Measurements from ENCODE around the gene DBH.

Gene DBH

GRCh38 chr9:133657120-133657661, 21.0 kb downstream of the DBH start:
- TF ChIP-seq SIN3A (IDR thresholded peaks at IDR 0.05; ENCODE audit: borderline replicate concordance, insufficient read depth, low read length) (no peak), REST (IDR thresholded peaks at IDR 0.05; ENCODE audit: insufficient read depth in 1 of 2, low read depth in 2 of 2, low read length in 2 of 2) (no peak), FOXP2 (optimal IDR thresholded peaks at IDR 0.05; ENCODE audit: borderline replicate concordance, extremely low read depth, extremely low read length, insufficient read depth) (no peak), POLR2AphosphoS5 (IDR thresholded peaks at IDR 0.05; ENCODE audit: low read depth, low read length) (no peak), TAF1 (IDR thresholded peaks at IDR 0.05; ENCODE audit: borderline replicate concordance, insufficient read depth, low read length) (no peak)

DNA sequence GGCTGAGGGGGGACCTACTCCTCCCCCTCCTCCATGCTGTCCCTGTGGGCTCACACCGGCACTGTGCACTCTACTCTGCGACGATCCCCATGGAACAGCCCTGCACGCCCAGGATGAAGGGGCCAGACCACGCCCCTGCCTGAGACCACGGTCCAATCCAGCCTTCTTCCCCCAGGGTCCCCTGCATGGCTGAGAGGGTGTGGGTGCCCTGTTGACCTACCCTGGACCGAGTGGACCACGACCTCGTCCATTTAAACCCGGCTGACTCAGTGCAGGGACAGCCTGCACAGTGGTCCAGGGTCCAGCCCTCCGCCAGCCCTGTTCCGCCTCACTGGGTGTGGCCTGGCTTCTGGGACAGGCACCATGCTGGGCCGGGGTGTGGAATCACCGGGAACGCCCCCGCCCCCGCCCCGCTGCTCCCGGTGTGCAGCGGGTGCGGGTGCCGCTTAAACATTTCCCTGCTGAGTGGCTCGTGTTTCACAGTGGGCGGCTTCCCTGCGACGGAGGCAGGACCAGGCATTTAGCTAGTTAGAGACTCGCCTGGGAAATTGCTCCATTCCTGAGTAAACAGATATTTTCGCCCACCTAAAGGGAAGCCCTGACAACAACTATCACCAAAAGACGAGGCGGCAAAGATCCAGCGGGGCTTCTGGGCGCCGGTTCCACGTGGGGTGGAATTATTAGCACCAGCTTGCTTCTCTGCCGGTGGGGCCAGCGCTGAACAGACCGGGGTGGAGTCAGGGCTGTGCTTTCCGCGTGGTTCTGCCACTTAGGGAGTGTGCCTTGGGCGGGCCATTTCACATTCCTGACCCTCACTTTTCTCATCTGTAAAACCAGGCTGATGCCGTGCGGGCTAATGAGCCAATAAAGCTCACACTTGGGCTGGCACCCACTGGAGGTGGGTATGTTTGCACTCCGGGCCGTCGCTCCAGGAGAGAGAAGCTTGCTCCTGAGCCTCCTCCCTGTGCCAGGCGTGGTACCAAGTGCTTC, 22.6 kb downstream of the DBH start:
- no peak for TF ChIP-seq FOXP2 (optimal IDR thresholded peaks at IDR 0.05; ENCODE audit: borderline replicate concordance, extremely low read depth, extremely low read length, insufficient read depth)
- TF ChIP-seq REST (IDR thresholded peaks at IDR 0.05; ENCODE audit: insufficient read depth in 1 of 2, low read depth in 2 of 2, low read length in 2 of 2), result no peak
- no peak for TF ChIP-seq TAF1 (IDR thresholded peaks at IDR 0.05; ENCODE audit: borderline replicate concordance, insufficient read depth, low read length)
- no peak for TF ChIP-seq POLR2AphosphoS5 (IDR thresholded peaks at IDR 0.05; ENCODE audit: low read depth, low read length)
- no peak for TF ChIP-seq SIN3A (IDR thresholded peaks at IDR 0.05; ENCODE audit: borderline replicate concordance, insufficient read depth, low read length)

DNA sequence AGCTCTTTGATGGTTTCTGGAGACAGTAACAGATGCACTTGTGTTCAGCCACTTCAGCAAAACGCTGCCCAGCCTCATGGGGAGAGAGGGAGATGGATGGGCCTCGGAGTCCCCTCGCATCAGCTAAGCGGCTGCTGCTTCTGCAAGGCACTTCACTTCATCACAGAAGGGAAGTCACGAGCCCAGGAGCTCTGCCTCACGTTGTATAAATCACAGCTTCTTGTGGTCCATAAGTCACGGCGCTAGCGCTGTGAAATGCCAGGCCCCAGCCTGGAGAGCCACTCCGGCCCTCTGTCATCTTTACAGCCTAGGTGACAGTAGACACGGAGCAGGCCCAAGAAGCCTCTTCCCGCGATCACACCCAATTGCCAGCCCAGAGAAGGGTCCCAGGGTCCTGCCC, 23.4 kb downstream of the DBH start:
- no peak for TF ChIP-seq POLR2AphosphoS5 (IDR thresholded peaks at IDR 0.05; ENCODE audit: low read depth, low read length)
- no peak for TF ChIP-seq REST (IDR thresholded peaks at IDR 0.05; ENCODE audit: insufficient read depth in 1 of 2, low read depth in 2 of 2, low read length in 2 of 2)
- no peak for TF ChIP-seq FOXP2 (optimal IDR thresholded peaks at IDR 0.05; ENCODE audit: borderline replicate concordance, extremely low read depth, extremely low read length, insufficient read depth)
- TF ChIP-seq SIN3A (IDR thresholded peaks at IDR 0.05; ENCODE audit: borderline replicate concordance, insufficient read depth, low read length), result no peak
- no peak for TF ChIP-seq TAF1 (IDR thresholded peaks at IDR 0.05; ENCODE audit: borderline replicate concordance, insufficient read depth, low read length)

DNA sequence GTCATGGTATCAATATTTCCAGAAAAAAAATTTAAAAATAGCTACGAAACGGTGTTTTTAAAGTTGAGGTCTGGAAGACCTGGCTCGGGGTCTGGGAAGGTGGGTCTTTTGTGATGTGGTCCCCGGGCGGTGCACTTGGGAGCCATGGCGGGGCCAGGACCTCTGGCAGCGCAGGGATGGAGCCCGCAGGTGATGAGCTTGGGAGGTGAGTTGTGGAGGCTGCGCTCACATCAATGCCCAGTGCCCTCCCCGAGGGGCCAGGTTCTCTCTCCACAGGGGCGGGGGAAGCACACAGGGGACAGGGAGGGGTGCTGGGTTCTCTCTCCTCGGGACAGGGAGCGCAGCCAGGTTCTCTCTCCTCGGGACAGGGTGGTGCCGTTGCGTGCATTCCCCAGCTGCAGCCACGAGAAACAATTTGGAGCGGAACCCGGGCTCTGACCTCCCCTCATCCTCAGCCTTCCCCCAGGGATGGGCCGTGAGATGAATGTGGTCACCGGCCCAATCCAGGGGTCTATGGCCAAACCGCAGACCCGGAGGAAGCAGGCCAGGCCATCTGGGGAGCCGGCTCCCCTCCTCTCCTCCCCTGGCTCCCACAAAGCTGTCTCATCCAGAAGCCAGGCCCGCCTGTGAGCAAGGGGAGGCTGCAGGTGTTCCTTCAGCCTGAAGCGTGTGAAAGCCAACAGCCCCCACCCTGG, 25.8 kb downstream of the DBH start:
- no peak for TF ChIP-seq REST (IDR thresholded peaks at IDR 0.05; ENCODE audit: insufficient read depth in 1 of 2, low read depth in 2 of 2, low read length in 2 of 2)
- no peak for TF ChIP-seq FOXP2 (optimal IDR thresholded peaks at IDR 0.05; ENCODE audit: borderline replicate concordance, extremely low read depth, extremely low read length, insufficient read depth)
- no peak for TF ChIP-seq POLR2AphosphoS5 (IDR thresholded peaks at IDR 0.05; ENCODE audit: low read depth, low read length)
- TF ChIP-seq SIN3A (IDR thresholded peaks at IDR 0.05; ENCODE audit: borderline replicate concordance, insufficient read depth, low read length), result no peak
- no peak for TF ChIP-seq TAF1 (IDR thresholded peaks at IDR 0.05; ENCODE audit: borderline replicate concordance, insufficient read depth, low read length)
